ENCODE measurements around the gene SKIDA1.

- TF ChIP-seq POLR2A (IDR thresholded peaks at IDR 0.05) (no peak), CTCF (IDR thresholded peaks at IDR 0.05) (no peak)
These were observed 11.4 kb upstream of the SKIDA1 start for GRCh38 chr10:21536874-21537273.
